Esophagus muscularis mucosa (tissue), 4 donors: ENCODE results near the gene MRGPRD. TPM values are rescaled to one million over a fixed set of nuclear protein-coding genes. Genes with fewer than 3 reads are reported as not detected.

Experiments used
- DNase-seq: peaks from one replicate; pipeline ENCODE4 v3.0.0-alpha.2; 2017; ENCODE audit errors: extremely low spot score
- H3K27ac ChIP-seq, 4 donors: fragments of 200-600 bp; sonication (generic); replicated peaks in 1 of 4; 1 replicate in 3 of 4; 2 replicates in 1 of 4; pipeline ENCODE4 v1.5.1; 2016 to 2019; ENCODE audit warnings: mild to moderate bottlenecking in 1 of 4
- H3K27me3 ChIP-seq, 4 donors: fragments of 200-600 bp; sonication (generic); one replicate each; pipeline versions ENCODE4 v1.5.1 to v1.6.0; 2016 to 2019
- H3K36me3 ChIP-seq, 4 donors: fragments of 200-600 bp; sonication (generic); one replicate each; pipeline ENCODE4 v1.5.1; 2016 to 2019
- H3K4me1 ChIP-seq, 4 donors: fragments of 200-600 bp; sonication (generic); one replicate each; pipeline ENCODE4 v1.5.1; 2016 to 2019
- H3K4me3 ChIP-seq, 4 donors: fragments of 200-600 bp; sonication (generic); 1 replicate in 2 of 4; 2 replicates in 2 of 4; pipeline ENCODE4 v1.5.1; 2016 to 2019; ENCODE audit warnings: mild to moderate bottlenecking in 4 of 4, moderate library complexity in 1 of 4
- H3K9me3 ChIP-seq, 4 donors: fragments of 200-600 bp; sonication (generic); 1 replicate in 3 of 4; 2 replicates in 1 of 4; pipeline ENCODE4 v1.5.1; 2016 to 2019
- EP300 ChIP-seq: sonication (generic); formaldehyde crosslinking; IDR thresholded peaks from one replicate; pipeline ENCODE4 v1.6.1; 2017; ENCODE audit warnings: antibody characterized with exemption
- POLR2A ChIP-seq: fragments of 450-650 bp; IDR thresholded peaks from one replicate; pipeline ENCODE4 v1.6.1; 2017; ENCODE audit warnings: antibody characterized with exemption, moderate library complexity, mild to moderate bottlenecking, low read depth
- POLR2AphosphoS5 ChIP-seq, 2 donors: sonication (generic); formaldehyde crosslinking; IDR thresholded peaks; one replicate each; pipeline ENCODE4 v1.6.1; 2017; ENCODE audit warnings: antibody characterized with exemption in 2 of 2
- WGBS: methylation state at CpG from one replicate; pipeline ENCODE4 v1.1.5; 2018; 5-methylcytosine and 5-hydroxymethylcytosine counted together
- intact Hi-C: fragments of 100-400 bp; cut with DNase I; formaldehyde crosslinking; loops from one replicate; pipeline ENCODE4 v1.15.1; 2023
- total RNA-seq, 4 donors: library from RNA; depleted of rRNA; stranded (reverse); fragments of >200 nt; gene quantifications; one replicate each; pipeline versions ENCODE4 v1.1.0 to v1.2.1, GENCODE V29; 2016
- TF ChIP-seq, protein P1 (sequence below), 3 experiments: fragments of 200-600 bp in 2 of 3; fragments of 450-650 bp in 1 of 3; sonication (generic) in 2 of 3; IDR thresholded peaks; one replicate each; pipeline ENCODE4 v1.5.1; 2017 to 2019; ENCODE audit warnings: antibody characterized with exemption in 3 of 3, mild to moderate bottlenecking in 2 of 3, moderate library complexity in 1 of 3

The MRGPRD gene
- total RNA-seq, 4 donors from 2014 or later, result 0.32 to 2.5 (median 0.66) TPM; not detected in 1

DNA sequence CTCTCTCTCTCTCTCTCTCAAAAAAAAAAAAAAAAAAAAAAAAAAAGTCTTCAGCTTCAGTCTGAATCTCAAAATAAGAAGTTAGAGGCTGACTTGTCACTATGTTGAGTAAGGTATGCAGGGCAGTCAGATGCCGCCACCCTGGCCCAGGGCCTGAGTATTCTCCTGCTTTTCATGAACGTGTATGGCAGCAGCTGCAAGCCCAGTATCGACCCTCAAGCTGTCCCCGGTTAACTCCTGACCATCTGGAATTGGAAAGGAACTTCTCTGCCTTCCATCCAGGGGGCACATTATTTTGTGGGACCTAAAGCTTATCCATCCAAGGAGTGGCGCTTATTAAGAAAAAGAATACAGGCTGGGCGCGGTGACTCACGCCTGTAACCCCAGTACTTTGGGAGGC, 11.4 kb downstream of the MRGPRD start:
- Histone ChIP-seq H3K4me3 (no peak overlapping the region), H3K9me3 (no peaks in the 10 kb centered on the region), H3K27me3 (no peaks in the 10 kb centered on the region), H3K4me1 (peaks cover 0 to 13% (median 2%) of the 10 kb centered on the region in 4 donors), H3K36me3 (no peaks in the 10 kb centered on the region), H3K27ac (no peak overlapping the region)
- 79% methylated on average over 7 of the region's 8 CpGs for WGBS
- intact Hi-C loops, result no loop called here
- no peak for TF ChIP-seq POLR2AphosphoS5 (IDR thresholded peaks at IDR 0.05)
- TF ChIP-seq, protein P1, sequence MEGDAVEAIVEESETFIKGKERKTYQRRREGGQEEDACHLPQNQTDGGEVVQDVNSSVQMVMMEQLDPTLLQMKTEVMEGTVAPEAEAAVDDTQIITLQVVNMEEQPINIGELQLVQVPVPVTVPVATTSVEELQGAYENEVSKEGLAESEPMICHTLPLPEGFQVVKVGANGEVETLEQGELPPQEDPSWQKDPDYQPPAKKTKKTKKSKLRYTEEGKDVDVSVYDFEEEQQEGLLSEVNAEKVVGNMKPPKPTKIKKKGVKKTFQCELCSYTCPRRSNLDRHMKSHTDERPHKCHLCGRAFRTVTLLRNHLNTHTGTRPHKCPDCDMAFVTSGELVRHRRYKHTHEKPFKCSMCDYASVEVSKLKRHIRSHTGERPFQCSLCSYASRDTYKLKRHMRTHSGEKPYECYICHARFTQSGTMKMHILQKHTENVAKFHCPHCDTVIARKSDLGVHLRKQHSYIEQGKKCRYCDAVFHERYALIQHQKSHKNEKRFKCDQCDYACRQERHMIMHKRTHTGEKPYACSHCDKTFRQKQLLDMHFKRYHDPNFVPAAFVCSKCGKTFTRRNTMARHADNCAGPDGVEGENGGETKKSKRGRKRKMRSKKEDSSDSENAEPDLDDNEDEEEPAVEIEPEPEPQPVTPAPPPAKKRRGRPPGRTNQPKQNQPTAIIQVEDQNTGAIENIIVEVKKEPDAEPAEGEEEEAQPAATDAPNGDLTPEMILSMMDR (IDR thresholded peaks at IDR 0.05), result no peak
- TF ChIP-seq EP300, result no peak
- no peak for TF ChIP-seq POLR2A
- no peak for DNase-seq

DNA sequence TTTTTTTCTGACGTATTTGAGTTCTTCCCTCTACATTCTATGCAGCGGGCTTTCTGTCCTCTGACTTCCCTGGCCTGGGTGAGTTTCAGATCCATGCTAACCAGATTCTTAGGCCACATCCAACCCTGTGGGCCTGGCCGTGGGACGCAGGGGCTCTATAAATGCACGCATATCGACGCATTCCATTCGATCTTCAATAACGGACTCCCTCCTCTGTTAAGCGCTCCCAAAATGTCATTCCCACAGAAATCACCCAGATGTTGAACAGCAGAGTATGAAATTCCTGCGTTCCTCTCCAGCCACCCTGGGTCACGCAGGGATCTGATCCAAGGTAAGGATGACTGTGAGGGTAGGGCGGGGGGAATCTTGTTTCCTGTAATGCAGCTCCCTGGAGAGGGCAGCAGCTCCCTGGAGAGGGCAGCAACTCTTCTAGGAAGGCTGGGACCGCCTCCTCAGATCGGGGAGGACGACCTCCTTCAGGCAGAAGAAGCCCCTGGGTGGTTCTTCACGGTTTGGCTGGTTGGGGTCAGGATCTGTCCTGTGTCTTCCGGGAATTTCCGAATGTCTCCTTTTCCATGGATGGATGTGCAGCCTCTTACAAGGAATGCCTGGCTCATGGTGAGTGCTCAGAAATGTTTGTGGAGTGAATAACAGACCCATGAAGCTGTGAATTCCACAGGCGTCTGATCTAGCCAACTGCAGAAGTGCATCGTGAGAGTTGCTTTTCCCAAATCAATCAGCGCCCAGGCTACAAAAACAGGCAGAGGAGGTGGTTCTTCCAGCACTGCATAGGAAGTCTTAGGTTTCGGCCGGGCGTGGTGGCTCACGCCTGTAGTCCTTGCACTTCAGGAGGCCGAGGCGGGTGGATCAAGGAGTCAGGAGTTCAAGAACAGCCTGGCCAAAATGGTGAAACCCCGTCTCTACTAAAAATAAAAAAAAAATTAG, 12.2 kb downstream of the MRGPRD start:
- Histone ChIP-seq H3K36me3 (no peaks in the 10 kb centered on the region), H3K9me3 (no peaks in the 10 kb centered on the region), H3K27me3 (no peaks in the 10 kb centered on the region), H3K27ac (no peak overlapping the region), H3K4me3 (no peak overlapping the region), H3K4me1 (peaks cover 0 to 13% (median 2%) of the 10 kb centered on the region in 4 donors)
- WGBS, result 88% methylated on average over 23 of the region's 29 CpGs
- TF ChIP-seq POLR2A (no peak), EP300 (no peak), POLR2AphosphoS5 (IDR thresholded peaks at IDR 0.05) (no peak)
- TF ChIP-seq, protein P1 (IDR thresholded peaks at IDR 0.05), result no peak
- no peak for DNase-seq
- intact Hi-C loops, result no loop called here

DNA sequence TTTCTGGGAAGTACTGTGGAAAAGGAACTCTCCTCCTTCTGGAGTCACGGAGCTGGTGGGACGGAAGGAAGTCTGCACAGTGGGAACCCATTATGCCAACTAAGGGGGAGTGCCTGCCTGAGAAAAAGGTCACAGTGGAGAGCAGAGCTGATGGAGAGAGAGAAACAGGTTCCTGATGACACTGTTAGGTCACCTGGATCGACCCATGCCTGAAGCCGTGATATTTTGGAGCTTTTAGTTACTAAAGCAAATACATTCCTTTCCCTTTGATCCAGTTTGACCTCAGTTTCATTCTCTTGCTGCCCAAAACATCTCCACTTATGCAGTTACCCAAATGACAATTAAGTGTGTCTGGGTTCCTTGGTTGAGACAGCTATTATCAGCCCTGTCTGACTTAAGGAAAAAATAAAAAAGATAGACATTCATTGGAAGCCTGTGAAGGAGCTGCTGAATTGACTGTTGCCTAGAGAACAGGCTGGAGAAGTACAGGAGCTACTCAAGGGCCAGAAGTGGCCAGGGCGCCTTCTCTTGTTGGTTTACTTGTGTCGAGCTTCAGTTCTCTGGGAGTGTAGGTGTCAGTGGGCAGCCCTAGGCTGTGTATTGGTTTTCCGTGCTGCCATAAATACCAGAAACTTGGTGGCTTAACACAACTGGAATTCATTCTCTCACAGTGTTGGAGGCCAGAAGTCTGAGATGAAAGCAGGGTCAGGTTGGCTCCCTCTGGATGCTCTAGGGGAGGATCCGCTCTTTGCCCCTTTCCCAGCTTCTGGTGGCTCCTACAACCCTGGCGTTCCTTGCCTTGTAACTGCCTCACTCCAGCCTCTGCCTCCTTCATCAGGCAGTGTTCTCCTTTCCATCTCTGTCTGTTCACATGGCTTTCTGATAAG, 13.6 kb downstream of the MRGPRD start:
- DNase-seq, result no peak
- intact Hi-C loops, result no loop called here
- no peak overlapping the region for H3K4me3 ChIP-seq
- H3K36me3 ChIP-seq, result no peaks in the 10 kb centered on the region
- WGBS, result 89% methylated on average over 9 of the region's 9 CpGs
- H3K4me1 ChIP-seq, result peaks cover 0 to 8% (median 0%) of the 10 kb centered on the region in 4 donors
- TF ChIP-seq, protein P1 (IDR thresholded peaks at IDR 0.05), result no peak
- TF ChIP-seq POLR2AphosphoS5 (IDR thresholded peaks at IDR 0.05) (no peak), POLR2A (no peak), EP300 (no peak)
- H3K27ac ChIP-seq, result no peak overlapping the region
- H3K9me3 ChIP-seq, result no peaks in the 10 kb centered on the region
- no peaks in the 10 kb centered on the region for H3K27me3 ChIP-seq

GRCh38 chr11:68965901-68966853, 14.6 kb downstream of the MRGPRD start:
- no peak for TF ChIP-seq EP300
- TF ChIP-seq, protein P1 (IDR thresholded peaks at IDR 0.05), result no peak
- no peak for TF ChIP-seq POLR2A
- TF ChIP-seq POLR2AphosphoS5 (IDR thresholded peaks at IDR 0.05), result no peak
- intact Hi-C loops, result no loop called here
- no peaks in the 10 kb centered on the region for H3K9me3 ChIP-seq
- no peak overlapping the region for H3K4me3 ChIP-seq
- no peaks in the 10 kb centered on the region for H3K27me3 ChIP-seq
- H3K4me1 ChIP-seq, result peaks cover 0 to 8% (median under 1%) of the 10 kb centered on the region in 4 donors
- no peak overlapping the region for H3K27ac ChIP-seq
- WGBS, result 86% methylated on average over 15 of the region's 15 CpGs
- no peaks in the 10 kb centered on the region for H3K36me3 ChIP-seq
- DNase-seq, result no peak
